HG02678 (cell line): ENCODE results near the gene ACSS1.

ENCODE experiments used
- ATAC-seq: cut with Tn5 transposase; IDR thresholded peaks from one replicate; pipeline ENCODE4 v1.9.1; 2021; ENCODE audit warnings: mild to moderate bottlenecking, moderate library complexity; ENCODE audit not compliant: unreplicated experiment

The ACSS1 gene

GRCh38 chr20:24980291-24981053 is 77.5 kb downstream of the ACSS1 start:
- no peak for ATAC-seq

DNA sequence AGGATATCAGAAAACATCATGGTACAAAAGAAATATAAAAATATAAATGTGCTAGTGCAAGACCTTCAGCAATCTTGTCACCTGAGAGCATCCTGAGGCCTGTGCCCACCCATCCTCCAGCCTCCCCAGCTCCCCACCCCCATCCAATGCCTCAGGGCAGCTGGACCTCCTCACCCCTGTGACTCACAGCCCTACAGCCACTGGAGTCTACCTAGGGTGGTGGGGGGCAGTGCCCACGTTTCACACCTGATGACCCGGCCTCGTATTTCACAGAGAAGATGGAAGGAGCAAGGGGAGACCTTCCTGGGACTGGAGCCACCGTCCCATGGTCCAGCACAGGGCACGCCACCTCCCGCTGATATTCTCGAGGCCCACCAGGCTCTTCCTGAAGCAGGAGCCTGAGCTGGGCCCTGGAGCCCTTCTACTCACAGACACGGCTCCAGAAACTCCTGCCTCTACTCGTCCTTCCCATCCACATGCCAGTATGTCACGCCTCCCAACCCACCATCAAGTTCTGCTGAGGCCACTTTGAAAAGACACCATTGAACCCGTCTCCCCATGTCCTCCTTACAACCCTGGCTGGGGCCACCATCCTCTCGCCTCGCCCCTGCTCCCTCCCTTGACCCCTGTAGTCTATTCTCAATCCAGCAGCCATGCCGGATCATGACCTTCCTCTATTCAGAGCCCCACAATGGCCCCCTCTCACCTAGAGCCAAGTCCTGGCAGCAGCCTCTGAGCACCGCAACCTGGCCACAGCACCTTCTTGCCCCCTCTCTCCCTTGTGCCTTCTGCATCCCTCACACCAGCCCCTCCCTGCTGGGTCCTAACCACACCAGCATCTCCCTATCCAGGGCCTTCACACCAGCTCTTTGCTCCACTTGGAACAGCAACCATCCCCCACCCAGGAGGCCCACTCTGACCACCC is 78.6 kb downstream of the ACSS1 start:
- ATAC-seq = no peak

DNA sequence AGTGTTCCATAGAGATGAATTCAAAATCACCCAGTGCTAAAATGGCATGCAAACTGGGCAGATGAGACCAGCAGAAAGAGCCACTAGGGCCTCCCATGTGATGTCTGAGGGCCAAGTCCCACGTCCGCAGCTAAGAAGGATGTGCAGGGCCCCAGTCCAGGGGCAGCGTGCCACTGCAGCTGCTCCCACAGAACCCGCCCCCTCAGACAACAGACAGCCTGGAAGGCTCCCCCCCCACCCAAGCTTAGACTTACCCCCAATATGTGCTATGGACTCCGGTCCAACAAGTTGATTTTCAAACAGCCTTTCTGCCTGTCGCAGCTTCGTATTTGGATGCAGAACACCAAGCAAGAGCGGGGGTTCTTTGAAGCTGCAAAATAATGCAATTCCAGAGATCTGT is 79.4 kb downstream of the ACSS1 start:
- ATAC-seq = no peak

DNA sequence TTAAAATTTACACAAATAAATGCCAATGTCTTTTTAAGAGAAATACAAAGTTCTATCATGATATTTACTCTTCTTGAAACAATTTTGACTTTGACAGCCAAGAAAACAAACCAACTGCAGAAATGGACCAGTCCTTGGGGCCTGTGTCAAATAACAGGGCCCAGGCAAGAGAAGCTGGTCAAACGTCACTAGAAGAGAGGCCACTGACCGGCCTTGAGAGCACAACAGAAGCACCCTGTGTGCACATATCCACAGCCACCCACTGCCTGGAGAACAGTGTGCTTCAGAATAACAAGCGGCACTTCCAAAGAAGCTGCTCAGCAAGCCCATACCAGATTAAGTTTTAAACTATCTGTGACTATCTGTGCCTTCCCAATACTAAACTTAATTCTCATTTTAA is 80.1 kb downstream of the ACSS1 start:
- no peak for ATAC-seq

DNA sequence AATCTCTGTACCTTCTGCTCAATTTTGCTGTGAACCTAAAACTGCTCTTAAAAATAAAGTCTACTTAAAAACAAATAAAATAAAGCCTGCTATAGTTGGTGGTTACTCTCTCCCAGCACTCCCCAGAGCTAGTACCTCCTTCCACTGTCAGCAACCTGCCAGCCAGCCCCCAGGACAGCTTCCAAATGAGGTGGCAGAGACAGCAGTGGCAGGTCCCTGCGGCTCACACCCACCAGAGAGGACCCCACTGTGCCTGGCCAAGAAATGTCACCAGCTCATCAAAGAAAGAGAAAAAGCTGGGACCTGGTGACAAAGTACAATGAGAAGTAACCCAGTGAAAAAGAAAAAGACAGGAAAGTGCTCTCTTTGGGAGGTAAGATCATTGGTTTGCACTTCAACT is 80.6 kb downstream of the ACSS1 start:
- ATAC-seq = no peak

GRCh38 chr20:24972341-24972740 is 85.6 kb downstream of the ACSS1 start:
- ATAC-seq = no peak

GRCh38 chr20:24971376-24972101 is 86.4 kb downstream of the ACSS1 start:
- no peak for ATAC-seq

DNA sequence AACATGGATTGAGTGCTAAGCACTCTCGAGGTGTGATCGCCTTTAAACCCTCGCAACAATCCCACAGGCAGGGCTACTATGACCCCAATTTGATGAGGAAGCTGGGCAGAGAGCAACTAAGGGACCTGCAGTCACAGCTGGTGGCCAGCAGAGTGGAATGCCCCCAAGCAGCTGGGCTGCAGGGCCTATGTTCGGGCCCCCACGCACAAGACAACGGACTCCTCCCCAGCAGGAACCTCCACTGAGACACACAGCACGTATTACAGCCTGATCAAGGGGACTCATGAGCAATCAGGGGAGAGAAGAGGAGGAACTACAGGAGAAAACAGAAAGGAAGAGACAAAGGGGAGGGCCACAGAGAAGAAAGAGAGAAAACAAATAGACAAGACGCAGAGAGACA is 87.2 kb downstream of the ACSS1 start:
- peak; percentile 63 for ATAC-seq

GRCh38 chr20:24970030-24970553 is 87.8 kb downstream of the ACSS1 start:
- ATAC-seq = no peak

DNA sequence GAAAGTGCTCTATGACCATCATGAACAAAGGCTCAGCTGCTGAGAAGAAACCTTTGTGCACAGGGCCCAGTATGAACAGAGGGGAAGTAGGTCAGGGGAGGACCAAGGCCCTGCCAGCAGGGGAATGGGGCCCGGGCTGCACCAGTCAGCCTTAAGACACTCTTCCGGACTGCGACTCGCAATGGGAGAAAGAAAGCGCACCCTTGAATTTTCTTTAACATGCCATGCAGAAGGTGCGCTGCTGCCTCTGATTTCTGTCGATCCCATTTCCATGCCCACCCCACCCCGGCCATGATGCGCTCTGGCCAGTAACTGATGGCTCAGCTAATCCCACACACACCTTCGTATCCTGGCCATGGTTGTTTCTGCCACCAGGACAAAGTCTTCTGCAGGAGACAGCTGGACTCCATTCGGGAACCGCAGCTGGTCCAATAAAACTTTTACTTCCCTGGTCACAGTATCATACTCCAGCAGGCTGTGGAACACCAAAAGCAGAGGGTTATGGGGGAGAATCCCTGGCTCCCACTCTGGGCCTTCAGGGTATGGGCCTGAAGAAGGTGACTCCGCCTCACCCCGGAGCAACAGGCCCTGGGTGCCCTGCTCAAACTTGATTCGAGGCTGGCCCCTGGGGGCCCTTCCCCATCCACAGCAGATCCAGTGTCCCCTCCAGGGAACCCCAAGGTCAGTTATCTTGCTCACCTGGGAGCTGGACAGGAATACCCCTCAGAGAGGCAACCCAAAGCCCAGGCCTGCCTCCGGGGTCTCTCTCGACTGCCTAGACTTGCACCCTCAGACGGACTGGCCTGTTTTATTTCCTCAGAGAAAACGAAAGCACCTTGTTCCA is 88.5 kb downstream of the ACSS1 start:
- no peak for ATAC-seq

DNA sequence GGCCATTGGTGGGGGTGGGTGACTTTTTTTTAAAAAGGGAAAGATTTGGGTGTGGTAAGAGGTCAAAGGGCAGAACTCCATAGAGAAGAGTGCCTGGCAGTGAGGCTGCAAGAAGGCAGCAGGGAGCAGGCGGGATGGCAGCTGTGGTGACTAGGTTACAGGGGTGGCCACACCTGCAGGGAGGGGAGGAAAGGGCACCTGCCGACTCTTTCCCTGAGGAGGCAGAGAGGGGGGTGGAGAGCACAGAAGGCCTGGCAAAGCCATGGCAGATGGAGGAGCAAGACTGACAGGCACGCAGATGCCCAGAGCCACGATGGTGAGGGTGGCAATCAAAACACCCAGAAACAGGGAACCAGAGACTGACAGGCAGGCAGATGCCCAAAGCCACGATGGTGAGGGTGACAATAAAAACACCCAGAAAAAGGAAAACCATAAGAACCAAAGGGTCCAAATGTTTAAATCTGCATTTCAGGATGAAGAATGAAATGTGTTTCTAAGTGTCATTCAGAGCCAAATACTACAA is 89.6 kb downstream of the ACSS1 start:
- ATAC-seq = no peak

DNA sequence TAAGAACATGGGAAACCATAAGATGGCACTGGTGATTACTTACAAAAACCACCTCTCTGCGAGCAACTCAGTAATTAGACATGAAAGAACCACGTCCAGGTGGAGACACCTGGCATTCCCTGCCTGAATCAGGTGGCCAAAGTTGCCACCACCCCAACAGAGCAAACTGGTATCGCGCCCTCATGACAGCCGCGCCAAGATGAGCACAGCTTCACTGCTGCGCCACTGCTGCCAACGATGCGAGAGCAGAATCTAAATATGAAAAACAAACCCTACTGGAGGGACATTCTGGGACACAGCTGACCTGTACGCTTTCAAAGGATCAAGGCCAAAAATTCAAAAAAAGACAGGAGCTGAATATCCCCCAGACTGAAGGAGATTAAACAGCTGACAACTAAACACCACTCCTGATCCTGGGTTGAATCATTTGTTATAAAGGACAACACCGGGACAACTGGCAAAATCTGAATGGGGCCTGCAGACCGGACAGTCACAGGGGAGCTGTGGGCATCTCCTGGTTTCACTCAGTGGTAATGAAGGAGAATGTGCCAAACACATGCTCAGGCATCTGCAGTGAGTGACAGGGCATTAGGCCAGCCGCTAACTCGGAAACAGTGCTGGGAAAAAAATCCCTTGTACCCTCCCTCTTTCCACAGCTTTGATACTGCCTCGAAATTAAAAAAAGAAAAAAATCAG is 91.5 kb downstream of the ACSS1 start:
- ATAC-seq = no peak

GRCh38 chr20:24965065-24965919 is 92.6 kb downstream of the ACSS1 start:
- ATAC-seq = no peak

DNA sequence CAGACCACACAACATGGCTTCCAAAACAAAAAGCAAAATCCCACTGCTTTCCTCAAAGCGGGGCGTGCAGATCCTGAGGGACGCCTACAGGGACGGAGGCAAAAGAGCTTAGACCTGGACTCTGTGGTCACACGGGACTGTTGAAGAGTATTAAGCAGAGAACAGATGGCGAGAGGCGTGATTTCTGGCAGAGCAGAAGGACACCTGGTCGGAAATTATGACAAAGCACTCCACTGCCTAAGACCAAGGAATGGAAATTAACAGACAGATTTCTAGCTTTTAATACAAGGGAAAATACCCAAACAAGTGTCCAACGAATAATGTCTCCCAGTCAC is 93.5 kb downstream of the ACSS1 start:
- no peak for ATAC-seq

- no peak for ATAC-seq
Observed at GRCh38 chr20:24963672-24964505, 94.0 kb downstream of the ACSS1 start.

DNA sequence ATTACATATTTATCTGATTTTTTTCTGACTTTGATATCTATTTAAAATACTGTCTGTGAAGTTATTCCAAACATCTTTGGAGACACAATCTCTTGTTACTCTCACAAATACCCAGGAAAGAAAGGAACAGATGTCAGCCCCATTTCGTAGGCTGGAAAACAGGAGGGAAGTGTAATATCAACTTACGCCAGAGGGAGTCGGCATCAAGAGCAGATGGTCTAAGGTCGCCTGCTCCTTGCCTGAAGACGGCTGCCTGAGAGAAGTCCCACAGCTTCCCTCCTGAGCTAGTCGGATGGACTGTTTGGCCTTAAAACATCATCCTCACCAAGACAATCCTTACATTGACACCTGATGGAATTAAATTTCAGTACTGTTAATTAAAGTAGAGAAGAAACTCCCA is 95.4 kb downstream of the ACSS1 start:
- no peak for ATAC-seq

- no peak for ATAC-seq
Observed at GRCh38 chr20:24962182-24962492, 95.8 kb downstream of the ACSS1 start.
